Tongue (tissue), 2 donors: ENCODE measurements around the gene HPCAL1. TPM values are rescaled to one million over a fixed set of nuclear protein-coding genes. Genes with fewer than 3 reads are reported as not detected.
A peak's percentile ranks its signal among the peaks of the same experiment; 100 is the strongest.
"Not testable (repeated sequence)": the region's sequence is repeated elsewhere in the genome, so short reads cannot be mapped to it uniquely, and the experiment has no call there.

Source experiments
- DNase-seq: peaks from one replicate; pipeline ENCODE4 v3.0.0-alpha.2; 2015
- total RNA-seq: library from RNA; depleted of rRNA; stranded (reverse); fragments of >200 nt; gene quantifications from one replicate; pipeline ENCODE4 v1.2.3, GENCODE V29; 2014

Gene HPCAL1
- total RNA-seq, 1 donor from 2014 or later = 37.4 TPM

DNA sequence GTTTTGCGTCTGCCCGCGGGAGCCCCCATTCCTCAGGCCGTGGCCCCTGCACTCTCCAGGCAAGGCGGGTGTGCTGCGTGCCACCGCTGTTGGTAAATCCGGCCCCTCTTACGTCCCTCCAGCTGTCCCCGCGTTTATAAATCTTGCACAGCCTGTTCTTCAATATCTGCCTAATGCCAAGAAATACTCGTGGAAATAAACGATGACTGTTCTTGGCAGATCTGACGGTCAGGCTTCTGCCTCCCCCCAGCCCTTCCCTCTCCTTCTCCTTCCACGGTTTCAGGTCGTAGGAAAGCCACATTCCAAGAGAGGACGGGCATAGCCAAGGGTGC, 124.9 kb downstream of the HPCAL1 start:
- peak; percentile 85 for DNase-seq

DNA sequence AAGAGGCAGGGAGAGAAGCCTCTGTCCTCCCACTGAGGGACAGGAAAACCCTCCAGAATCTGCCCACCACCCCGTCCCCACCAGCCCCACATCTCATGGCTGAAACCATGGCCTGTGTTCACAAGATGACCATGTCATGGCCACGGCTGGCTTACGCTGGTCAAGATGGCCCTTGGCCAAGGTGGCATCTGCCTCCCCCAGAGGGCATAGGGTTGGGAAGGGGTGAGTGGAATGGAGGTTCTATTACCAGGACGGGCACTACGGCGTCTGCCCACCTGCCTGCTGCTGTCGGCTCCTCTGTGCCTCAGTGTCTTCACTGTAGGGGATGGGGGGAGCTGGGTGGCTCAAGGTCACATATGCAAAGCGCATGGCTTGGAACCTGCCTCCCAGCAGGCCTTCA, 125.7 kb downstream of the HPCAL1 start:
- no peak for DNase-seq

DNA sequence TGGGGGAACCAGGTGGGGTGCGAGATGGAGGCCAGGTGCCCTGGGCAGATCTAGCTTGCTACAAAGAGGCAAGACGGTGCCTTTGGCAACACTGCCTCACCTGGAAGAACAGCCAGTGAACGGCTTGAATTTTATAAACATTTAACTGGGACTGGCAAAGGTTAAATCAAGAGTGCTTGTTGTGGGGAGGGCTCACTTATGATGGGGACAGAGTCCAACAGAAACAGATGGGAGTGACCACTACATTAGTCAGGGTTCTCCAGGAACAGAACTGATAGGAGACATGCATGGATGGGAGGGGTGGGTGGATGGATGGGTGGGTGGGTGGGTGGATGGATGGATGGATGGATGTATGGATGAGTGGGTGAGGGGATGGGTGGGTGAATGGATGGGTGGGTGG, 126.2 kb downstream of the HPCAL1 start:
- DNase-seq = no peak

DNA sequence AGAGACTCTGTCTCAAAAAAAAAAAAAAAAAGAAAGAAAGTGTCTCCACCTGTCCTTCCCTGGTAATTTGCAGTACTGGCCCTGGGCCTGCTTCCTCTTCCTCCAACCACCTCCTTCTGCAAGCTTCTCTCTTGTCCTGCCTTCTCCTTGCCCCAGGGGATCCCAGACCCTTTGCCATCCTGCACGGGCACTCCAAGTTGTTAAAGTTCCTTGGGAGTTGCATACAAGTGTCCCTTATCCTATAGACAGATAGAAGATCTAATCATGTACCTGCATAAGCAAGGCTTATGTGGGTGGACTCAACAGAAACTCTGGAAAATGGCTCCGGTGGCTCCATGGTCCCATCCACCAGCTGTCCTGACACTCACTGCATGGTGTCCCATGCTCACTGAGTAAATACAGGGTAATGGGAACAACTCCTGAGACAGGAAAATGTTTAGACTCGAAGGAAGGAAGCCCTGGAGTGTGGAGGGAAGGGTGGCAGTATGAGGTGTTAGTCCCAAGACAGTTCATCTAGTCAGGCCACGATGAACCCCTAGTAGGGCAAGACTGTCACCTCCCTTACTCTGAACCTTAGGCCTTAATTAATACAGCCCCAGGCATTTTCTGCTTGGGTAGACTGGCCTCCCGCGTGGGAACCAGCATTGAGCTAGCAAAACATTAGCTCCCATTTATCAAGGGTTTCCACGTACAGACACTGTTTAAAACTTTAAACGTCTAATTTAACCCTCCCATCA, 128.3 kb downstream of the HPCAL1 start:
- no peak for DNase-seq

DNA sequence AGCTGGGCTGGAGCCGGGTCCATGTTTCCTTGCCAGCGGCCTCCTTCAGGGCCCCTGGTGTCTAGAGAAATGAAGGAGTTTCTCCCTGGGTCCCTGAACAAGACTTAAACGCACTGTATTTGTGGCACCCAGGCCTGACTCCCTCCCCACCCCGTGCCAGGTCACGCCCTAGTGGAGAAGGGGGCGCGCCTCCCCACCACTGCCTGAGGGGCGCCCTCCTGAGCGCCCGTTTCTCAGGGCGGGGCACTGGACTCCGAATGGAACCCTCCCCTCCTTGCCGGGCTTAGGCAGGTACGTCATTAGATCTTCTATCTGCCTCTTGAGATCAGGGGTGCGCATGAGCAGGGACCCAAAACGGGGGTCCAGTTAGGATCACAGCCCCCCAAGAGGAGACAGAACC, 129.1 kb downstream of the HPCAL1 start:
- no peak for DNase-seq

DNA sequence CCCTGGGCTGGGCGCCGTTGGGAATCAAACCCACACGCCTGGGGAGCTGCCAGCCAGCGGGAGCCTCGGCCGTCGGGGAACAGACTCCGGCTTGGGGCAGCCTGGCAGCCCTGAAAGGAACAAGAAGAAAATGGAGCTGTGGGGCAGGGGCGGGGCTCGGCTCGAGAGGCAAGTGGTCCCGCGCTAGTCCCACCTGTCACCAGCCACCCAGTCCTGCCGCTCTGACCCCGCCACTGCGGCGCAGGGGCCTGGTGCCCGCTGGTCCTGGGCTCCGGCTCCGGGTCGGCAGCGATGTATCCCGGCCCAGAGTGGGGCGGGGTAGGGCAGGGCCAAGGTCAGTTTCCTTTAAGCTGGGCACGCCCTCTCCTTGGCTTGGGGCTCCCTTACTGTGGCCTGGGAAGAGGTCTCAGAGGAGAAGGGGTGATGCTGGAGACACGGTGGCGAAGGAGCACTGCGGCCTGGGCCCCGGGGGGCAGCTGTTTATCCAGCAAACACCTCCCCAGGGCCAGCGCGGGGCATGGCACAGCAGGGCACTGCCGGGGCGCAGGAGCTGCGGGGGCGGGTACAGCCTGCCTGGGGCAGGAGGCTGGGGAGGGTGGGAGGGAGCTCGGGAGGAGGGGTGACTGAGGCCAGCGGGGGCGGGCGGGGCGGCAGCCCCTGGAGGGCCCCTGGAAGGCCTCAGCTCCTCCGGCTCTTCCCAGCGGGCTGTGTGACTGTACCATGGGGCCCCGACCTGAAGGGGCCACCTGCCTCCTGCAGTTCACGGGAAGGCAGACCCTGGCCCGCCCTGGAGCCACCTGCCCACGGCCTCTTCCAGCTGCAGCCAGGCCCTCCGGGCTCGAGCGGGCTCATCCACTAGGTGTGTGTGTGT, 129.8 kb downstream of the HPCAL1 start:
- DNase-seq = peak; percentile 61

DNA sequence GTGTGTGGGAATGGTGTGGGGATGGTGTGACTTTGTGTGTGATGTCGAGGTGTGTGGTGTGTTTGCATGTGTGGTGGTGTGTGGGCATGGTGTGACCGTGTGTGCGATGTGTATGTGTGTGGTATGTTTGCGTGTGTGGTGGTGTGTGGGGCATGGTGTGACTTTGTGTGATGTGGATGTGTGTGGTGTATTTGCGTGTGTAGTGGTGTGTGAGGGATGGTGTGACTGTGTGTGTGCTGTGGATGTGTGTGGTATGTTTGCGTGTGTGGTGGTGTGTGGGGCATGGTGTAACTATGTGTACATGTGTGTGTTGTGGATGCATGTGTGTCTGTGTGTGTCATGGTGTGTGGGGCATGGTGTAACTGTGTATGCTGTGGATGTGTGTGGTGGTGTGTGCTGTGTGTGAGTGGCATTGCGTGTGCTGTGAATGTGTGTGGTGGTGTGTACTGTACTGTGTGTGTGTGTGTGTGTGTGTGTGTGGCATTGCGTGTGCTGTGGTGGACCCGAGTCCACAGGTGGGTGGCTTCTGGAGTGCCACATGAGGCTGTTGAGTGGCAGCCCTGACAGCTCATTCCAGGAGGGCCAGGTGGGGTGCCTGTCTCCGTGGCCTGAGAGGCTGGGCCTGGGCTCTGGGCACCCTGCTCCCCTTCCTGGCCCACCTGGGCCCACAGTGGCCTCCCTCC, 130.7 kb downstream of the HPCAL1 start:
- DNase-seq = no peak

DNA sequence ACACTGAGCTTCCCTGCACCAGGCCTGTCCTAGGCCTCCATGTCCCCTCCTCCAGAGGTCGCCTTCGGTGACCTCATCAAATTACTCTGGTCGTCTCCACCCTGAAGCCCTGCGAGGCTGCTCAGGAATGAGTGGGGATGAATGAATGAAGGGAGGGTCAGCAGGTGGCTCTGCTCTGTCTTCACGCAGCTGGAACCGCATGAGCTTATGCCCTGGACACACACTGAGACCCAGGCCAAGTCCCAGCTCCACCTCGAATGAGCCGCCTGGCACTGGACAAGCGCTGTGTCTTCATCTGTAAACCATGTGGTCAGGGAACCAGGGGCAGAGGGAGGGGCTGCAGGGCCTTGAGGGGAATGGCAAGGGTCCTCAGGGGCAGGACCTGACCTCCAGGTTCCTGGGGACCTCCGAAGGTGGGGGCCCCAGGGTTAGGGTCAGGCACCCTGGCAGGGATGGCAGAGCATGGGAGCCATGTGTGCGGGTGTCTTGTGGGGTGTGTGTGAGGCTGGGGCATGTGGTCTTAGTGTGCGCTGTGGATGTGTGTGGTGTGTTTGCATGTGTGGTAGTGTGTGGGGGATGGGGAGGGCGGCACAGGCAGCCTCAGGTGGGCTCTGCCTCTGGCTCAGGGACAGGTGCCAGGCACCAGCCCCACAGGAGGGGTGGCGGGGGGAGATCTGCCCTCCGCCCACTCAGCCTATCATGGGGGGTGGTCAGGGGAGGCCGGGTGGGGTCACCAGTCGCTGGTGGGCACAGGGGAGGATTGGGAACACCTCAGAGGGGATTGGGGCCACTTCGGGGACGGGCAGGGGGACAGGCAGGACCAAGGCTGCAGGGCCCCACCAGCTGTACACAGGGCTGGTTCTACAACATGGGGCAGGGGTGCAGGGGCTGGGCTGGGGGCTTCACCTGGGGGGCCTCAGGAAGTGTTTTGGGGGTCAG, 131.5 kb downstream of the HPCAL1 start:
- DNase-seq = peak; percentile 64

DNA sequence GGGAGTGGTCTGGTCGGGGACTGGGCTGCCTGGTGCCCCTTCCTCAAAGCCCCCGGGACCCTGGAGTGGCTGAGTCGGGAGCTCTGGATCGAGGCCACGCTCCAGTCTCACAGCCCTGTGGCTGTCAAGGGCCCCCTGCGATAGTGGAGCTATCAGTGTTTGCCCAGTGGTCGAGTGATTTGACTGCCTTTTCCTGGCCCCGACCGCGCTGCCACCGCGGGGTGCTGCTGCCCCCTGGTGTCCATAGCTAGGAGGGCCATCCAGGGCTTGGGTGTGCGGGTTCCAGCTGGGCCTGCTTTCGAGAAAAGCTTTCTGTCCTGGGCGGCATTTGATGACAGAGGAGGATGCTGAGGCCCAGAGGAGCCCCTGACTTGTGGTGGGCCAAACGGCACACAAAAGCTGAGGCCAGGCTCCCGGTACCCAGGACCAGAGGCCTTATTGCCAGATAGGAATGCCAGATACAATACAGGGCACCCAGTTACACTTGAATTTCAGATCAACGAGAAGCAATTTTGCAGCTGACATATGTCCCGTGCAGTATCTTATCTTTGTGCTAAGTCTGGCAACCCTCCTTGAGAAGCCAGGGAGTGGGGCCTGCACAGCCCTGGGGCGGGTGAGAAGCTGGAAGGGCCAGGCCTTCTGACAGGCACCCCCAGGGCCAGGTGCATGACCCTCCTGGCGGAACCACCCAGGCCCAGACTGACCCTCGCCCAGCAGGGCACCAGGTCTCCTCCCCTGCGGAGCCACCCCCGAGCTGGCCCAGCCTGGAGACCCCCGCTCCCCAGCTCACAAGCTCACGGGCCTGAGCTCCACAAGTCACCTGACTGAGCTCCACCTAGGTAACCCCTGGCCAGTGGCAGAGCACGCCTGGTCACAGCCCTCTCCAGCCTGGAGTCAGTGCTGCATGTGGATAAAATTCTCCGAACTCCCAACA, 132.4 kb downstream of the HPCAL1 start:
- peak; percentile 90 for DNase-seq

DNA sequence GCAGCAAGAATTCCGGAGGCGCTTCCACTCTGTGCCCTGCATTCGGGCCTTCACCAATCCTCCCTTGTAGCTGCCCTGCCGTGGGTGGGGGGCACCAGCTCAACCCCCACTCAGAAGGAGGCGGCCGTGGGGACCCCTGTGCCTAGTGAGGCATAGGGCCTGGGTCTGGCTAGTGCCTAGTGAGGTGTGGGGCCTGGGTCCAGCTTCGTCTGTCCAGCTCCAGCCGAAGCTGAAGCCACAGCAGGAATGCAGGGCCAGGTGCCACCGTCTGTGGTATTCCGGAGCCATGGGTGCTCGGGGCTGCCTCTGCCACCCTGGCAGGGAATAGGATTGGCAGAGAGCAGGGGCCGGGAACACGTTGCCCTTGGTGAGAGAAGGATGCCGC, 133.1 kb downstream of the HPCAL1 start:
- no peak for DNase-seq

DNA sequence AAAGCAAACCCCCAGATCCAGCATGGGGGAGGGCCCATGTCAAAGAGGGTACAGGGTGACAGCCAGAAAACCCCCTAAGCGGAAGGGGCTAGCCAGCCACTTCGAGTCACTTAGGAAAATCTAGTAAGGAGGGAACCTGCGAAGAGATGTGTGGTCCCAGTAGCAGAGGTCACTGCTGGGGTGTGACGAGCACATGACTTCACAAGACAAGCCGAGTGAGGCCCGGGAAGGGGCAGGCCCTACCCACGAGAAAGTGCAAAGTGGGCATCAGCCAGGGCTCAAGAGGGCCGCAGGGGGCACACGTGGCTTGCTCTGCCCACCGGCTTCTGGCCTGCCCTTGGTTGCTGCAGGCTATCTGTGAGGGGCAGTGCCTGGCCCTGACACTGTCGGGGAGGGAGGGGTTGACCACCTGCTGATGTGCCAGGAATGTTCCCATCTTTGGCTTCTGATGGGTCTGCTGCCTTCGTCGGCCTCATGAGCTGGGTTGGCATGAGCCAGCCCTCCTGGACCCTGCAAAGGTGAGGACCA, 133.9 kb downstream of the HPCAL1 start:
- DNase-seq = no peak

DNA sequence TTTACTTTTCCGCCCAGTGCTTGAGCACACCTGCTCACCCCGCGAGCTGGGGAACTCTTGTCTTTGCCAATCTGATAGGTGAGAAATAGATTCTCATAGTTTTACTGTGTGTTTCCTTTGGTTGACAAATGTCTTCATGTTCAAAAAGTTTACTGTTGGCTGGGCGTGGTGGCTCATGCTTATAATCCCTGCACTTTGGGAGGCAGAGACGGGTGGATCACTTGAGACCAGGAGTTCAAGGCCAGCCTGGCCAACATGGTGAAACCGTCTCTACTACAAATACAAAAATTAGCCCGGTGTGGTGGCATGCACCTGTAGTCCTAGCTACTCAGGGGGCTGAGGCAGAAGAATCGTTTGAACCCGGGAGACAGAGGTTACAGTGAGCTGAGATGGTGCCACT, 135.1 kb downstream of the HPCAL1 start:
- DNase-seq = no peak

DNA sequence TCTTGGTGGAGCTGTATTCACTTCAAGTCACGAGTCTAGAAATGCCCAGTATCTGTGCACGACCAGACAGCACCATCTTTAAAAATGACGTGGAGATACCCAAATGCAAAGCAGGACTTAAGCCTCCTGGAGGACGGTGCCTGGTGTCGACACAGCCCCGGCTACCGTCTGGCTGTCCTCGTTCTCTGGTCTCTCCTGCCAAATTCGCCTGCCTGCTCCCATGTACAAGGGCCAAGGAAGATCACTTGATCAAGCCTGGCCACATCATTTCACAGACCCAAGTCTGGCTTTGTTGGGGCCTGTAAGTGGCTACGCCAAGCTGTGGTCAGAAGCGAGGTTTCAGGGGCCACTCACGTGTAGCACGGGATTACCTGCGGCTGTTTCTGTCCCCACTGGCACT, 136.0 kb downstream of the HPCAL1 start:
- DNase-seq = no peak

DNA sequence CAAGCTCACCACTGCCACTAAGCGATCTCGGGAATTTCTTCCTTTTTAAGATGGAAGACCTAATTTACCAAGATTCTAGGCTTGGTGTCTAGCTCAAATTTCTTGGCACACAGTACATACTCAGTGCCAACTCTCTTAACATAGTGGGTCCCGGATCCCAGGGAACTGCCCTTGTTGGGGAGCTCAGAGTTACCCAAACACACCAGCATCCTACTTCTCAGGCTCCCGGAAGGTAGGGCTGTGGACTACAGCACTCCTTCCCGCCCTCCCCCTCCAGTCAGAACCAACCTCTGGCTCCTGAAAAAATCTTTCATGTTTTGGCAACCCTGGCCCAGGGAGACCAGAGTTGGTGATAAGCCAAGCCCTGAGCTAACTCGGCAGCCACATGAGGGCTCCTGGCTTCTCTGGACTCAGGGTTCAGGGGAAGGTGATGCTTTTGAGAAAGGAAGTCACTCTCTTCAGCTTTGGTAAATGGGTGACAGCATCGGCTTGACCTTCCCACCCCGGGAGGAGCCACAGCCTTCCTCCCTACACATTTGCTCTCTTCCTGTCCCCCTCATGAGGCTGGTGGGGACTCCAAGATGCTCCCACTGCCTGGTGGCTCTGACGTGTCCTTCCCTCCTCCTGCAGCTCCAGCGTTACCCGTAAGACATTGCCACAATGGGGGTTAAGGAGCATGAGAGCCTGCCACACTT, 136.6 kb downstream of the HPCAL1 start:
- DNase-seq = no peak

DNA sequence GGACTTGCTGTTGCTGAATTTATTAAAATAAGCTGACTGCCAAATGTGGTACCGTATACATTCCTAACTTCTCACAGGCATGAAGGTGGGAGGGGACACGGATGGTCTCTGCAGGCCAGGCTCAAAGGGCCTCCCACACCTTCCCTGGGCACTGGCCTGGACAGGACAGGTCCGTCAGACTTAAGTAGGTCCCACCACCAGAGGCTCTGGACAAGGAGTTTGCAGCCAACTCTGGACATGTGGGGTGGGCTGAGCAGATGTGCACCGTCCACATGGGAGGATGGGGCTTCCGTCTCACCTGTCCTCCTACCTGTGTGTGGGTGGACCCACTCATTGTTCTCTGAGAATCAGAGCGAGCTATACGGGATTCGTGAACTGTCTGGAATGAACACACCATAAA, 137.3 kb downstream of the HPCAL1 start:
- no peak for DNase-seq

DNA sequence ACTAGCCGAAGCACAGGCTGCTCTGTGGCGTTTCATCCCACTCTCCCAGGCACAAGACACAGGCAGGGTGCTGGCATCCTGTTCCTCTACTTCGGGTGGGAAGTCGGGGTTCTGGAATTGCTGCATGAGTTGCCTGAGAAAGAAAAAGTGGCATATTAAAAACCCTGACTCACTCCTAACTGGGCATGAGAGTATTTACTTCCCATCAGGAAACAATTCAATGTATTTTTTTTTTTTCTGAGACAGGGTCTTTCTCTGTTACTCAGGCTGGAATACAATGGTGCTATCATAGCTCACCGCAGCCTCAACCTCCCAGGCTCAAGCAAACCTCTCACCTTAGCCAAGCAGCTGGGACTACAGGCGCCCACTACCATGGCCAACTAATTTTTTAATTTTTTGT, 138.0 kb downstream of the HPCAL1 start:
- no peak for DNase-seq

DNA sequence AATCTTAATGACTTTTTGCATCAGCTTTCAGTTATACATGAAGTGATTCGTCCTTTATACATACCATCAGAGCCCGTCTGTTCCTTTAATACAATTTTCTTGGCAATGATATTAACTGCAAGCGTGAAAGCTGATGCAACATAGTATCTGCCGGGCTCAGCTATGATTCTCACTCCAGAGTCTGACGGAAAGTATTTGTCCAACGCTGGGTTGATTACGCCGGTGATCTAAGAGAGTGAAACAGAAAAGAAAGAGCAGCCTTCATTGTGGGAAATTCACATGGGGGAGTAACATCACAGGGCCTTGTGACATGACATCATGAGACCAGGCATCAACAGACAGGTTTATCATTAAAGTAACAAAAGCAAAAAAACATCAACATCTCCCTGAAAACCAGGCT, 139.2 kb downstream of the HPCAL1 start:
- DNase-seq = no peak

DNA sequence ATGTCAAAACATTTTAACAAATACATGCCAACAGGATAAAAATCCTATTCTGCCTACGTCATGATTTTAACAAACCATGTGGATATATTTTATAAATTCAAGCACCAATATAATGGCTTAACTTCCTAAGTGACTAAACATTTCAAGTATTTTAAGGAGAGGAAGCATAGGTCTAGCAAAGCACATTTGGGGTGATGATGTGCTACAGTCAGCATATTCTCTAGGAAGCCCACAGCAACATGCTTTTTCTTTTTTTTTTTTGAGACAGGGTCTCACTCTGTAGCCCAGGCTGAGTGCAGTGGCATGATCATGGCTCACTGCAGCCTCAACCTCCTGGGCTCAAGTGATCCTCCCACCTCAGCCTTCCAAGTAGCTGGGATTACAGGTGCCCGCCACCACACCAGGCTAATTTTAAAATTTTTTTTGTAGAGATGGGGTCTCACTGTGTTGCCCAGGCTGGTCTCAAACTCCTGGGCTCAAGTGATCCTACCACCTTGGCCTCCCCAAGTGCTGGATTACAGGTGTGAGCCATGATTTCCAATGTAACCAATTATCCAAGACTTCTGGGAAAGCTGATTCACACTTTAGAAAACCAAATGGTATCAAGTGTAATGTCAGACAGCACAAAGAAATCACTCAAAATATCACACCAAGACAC, 139.9 kb downstream of the HPCAL1 start:
- not testable (repeated sequence) for DNase-seq

DNA sequence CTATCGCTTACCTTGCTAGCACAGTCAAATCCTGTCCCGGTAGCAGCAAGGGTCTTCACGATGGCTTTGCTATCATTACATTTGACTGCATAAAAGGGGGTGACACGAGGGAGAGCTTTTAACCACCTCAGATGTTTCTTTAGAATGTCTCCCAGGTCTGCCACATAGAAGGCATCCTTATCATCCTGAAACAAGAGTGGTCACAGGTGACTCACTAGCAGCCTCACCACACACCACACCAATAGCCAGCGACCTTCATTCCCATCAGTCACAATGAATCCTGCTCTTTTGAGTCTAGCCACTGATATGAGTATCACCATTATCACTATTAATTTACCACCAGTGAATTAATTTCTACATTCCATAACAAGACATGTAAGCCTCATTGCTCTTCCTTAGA, 141.8 kb downstream of the HPCAL1 start:
- DNase-seq = no peak

DNA sequence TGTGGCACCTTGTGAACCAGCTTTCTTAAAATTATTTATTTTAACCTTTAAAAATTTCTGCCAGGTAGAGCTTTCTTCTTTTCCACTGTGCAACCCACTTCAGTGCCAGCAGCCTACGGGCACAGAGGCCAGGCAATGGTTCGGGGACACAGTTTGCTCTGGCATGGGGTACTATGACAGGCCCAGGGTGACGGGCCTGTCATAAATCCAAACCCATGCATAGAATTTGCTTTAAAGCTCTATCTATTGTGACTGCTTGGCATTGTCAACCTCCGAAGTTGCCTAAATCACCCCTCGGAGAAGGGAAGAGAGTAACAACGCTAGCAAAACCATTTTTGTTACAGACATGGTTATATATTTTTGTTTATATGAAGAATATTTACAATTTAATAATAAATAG, 143.9 kb downstream of the HPCAL1 start:
- no peak for DNase-seq
